ENCODE results near the gene SCN4A. TPM values are rescaled to one million over a fixed set of nuclear protein-coding genes. Genes with fewer than 3 reads are reported as not detected.
A peak's percentile ranks its signal among the peaks of the same experiment; 100 is the strongest.
"Not testable (repeated sequence)": the region's sequence is repeated elsewhere in the genome, so short reads cannot be mapped to it uniquely, and the experiment has no call there.

SCN4A gene
- total RNA-seq, 1 donor from 2014 or later: 1.6 TPM

DNA sequence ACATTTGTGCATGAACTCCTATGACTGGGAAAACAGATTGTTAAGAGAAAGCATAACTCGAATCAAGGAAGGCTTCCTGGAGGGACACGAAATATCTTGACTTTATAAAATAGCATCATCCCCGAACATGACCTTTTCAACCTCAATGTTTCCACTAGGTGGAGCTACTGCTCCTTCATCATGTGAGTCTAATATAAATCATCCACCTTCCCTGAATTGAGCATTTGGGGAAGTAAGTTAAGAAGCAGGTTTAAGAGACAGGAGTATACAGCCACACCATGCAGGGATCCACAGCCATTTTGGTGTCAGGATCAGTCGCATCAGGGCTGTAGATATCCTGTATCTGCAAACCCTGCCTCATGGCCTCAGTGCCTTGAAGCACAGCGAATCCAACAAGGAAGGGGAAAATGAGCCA is 68.9 kb downstream of the SCN4A start:
- DNase-seq (ENCODE audit: low read depth, low spot score): peak; percentile 20
- peaks cover 14% of the 10 kb centered on the region for H3K4me1 Mint-ChIP-seq
- peak; percentile 65 for TF ChIP-seq CTCF (conservative IDR thresholded peaks at IDR 0.05)
- not testable (repeated sequence) for H3K4me3 Mint-ChIP-seq; H3K27ac Mint-ChIP-seq (ENCODE audit: unreplicated experiment); H3K9me3 Mint-ChIP-seq; H3K36me3 Mint-ChIP-seq (ENCODE audit: low read depth)
- peaks cover 11% of the 10 kb centered on the region for H3K27me3 Mint-ChIP-seq (ENCODE audit: low read depth)

- not testable (repeated sequence) for H3K4me3 Mint-ChIP-seq; H3K27ac Mint-ChIP-seq (ENCODE audit: unreplicated experiment); H3K27me3 Mint-ChIP-seq (ENCODE audit: low read depth); H3K9me3 Mint-ChIP-seq; DNase-seq (ENCODE audit: low read depth, low spot score); H3K36me3 Mint-ChIP-seq (ENCODE audit: low read depth)
- H3K4me1 Mint-ChIP-seq: peaks cover 14% of the 10 kb centered on the region
Observed at GRCh38 chr17:63901971-63902370, 70.7 kb downstream of the SCN4A start.

DNA sequence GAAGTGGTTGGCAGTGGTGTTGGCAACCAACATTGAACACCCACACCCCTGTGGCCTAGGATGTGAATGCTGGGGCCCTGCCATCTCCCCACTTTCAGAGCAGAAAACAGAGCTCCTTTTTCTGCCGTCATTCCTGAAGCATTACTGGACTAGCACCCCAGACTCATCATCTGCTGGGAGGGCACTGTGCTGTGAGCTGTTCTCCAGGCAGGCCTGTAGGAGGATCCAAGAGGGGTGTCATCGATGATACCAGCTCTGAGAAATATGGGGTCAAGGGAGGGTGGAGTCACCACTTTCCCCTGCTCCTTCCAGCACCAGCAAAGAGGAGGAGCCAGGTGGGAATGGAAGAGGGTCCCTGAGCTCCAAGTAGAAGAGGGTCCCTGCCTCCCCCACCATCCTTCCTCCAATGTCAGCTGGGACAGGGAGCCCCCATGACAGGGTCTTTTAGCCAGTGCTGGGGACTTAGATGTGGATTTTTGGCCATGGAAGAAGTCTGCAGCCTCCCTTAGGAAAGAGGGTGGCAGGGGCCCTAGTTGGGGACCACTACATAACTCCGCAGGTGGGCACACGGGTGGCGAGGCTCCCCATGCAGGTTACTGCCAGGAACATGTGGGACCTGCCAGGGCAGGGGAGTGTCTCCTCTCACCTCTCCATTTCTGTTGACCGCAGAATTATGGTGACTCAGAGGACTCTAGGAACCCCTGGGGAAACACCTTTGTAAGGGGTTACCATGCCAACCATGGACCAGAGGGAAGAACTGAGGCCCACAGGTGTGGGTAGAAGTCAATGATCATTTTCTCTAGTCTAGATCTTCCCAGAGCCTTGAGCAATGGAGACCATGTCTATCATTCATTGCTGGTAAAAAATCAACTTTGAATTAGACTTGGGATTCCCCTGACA is 73.6 kb downstream of the SCN4A start:
- not testable (repeated sequence) for DNase-seq (ENCODE audit: low read depth, low spot score); H3K27me3 Mint-ChIP-seq (ENCODE audit: low read depth); H3K27ac Mint-ChIP-seq (ENCODE audit: unreplicated experiment); H3K9me3 Mint-ChIP-seq; H3K4me3 Mint-ChIP-seq; H3K36me3 Mint-ChIP-seq (ENCODE audit: low read depth)
- H3K4me1 Mint-ChIP-seq: peaks cover 14% of the 10 kb centered on the region

DNA sequence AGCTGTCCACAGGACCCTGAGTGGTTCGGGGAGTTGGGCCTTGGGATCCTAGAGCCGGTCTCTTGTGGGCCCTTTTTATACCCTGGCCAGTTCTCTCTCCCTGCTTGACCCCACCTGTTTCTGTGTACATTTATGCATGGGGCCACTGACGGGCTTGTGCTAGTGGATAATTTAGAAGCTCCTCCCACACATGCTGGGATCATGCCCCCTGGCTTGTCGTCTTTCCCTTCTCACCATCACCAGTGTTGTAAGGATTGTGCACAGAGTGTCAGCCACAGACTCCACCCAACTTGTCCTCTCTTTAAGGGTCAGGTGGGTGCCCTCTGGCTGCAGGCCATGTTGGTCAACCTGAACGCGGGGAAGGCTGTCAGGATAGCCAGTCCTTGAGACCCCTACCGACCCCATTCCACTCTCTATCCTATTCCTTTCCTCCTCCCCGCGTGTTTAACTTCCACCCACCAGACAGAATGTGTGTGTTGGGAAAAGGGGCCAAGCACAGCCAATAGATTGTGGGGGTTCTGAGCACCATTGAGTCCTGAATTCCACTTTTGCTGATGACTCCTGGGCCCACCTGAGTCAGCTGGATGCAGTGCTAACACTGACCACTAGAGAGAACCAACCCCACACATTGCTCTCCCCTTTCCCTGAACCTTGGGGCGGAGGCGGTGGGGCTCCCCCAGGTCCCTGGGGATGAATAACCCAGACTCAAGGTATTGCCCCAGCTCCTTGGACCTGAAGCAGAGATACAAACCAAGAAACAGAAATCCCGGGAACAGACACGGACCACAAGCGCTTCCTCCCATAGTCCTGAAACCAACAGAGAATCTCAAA is 76.0 kb downstream of the SCN4A start, which contains the start of gene CSH1:
Gene CSH1 (minus strand): TSS at position 51 of the 831 bp plus-strand sequence. CDS start 63 bp downstream, outside the sequence.
- H3K9me3 Mint-ChIP-seq; H3K36me3 Mint-ChIP-seq (ENCODE audit: low read depth); H3K27me3 Mint-ChIP-seq (ENCODE audit: low read depth); H3K4me3 Mint-ChIP-seq; H3K27ac Mint-ChIP-seq (ENCODE audit: unreplicated experiment); DNase-seq (ENCODE audit: low read depth, low spot score): not testable (repeated sequence)
- H3K4me1 Mint-ChIP-seq: peaks cover 11% of the 10 kb centered on the region

- H3K36me3 Mint-ChIP-seq (ENCODE audit: low read depth); H3K4me1 Mint-ChIP-seq; H3K4me3 Mint-ChIP-seq; H3K27ac Mint-ChIP-seq (ENCODE audit: unreplicated experiment); H3K9me3 Mint-ChIP-seq; DNase-seq (ENCODE audit: low read depth, low spot score); H3K27me3 Mint-ChIP-seq (ENCODE audit: low read depth): not testable (repeated sequence)
Observed at GRCh38 chr17:63894821-63895220, 77.9 kb downstream of the SCN4A start.

DNA sequence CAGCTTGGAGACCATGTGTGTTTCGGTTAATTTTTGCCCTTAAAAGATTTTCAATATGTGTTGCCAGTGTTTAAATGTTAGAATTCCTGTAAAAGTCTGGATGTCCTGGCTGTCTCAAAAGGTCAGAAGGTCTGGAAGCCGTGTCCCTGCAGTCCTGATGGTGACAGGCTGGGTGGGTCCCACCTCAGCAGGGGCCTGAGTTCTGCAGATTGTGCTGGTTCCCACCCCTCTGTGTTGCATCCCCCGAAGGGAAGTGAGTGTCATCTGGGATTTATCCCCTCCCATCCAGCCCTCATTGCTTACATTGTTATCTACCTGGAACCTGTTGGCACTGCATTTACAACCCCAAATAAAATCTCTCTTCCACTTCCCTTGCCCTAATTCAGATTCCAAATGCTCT is 78.7 kb downstream of the SCN4A start:
- not testable (repeated sequence) for H3K4me3 Mint-ChIP-seq; DNase-seq (ENCODE audit: low read depth, low spot score); H3K36me3 Mint-ChIP-seq (ENCODE audit: low read depth)

GRCh38 chr17:63892316-63893037 is 80.2 kb downstream of the SCN4A start:
- peak; percentile 50 for TF ChIP-seq CTCF (conservative IDR thresholded peaks at IDR 0.05)
- DNase-seq (ENCODE audit: low read depth, low spot score): peak; percentile 14
- not testable (repeated sequence) for H3K9me3 Mint-ChIP-seq; H3K27ac Mint-ChIP-seq (ENCODE audit: unreplicated experiment); H3K36me3 Mint-ChIP-seq (ENCODE audit: low read depth); H3K4me3 Mint-ChIP-seq; H3K4me1 Mint-ChIP-seq; H3K27me3 Mint-ChIP-seq (ENCODE audit: low read depth)

More for the DNA sequence above, 78.7 kb downstream of the SCN4A start:
- H3K4me1 Mint-ChIP-seq; H3K27ac Mint-ChIP-seq (ENCODE audit: unreplicated experiment); H3K27me3 Mint-ChIP-seq (ENCODE audit: low read depth); H3K9me3 Mint-ChIP-seq: not testable (repeated sequence)
